Measurements from ENCODE around the gene TDP2.
"Not testable (repeated sequence)": the region's sequence is repeated elsewhere in the genome, so short reads cannot be mapped to it uniquely, and the experiment has no call there.

The TDP2 gene

GRCh38 chr6:24678792-24679352, 12.2 kb upstream of the TDP2 start:
- DNase-seq = not testable (repeated sequence)

GRCh38 chr6:24673625-24674024, 6.9 kb upstream of the TDP2 start:
- no peak for DNase-seq

GRCh38 chr6:24672620-24673182, 6.0 kb upstream of the TDP2 start:
- no peak for DNase-seq

GRCh38 chr6:24671077-24671476, 4.4 kb upstream of the TDP2 start:
- DNase-seq = not testable (repeated sequence)

- DNase-seq = not testable (repeated sequence)
Observed at GRCh38 chr6:24670492-24670891, 3.8 kb upstream of the TDP2 start.

GRCh38 chr6:24668997-24669361, 2.3 kb upstream of the TDP2 start:
- DNase-seq = no peak

- not testable (repeated sequence) for DNase-seq
Observed at GRCh38 chr6:24668066-24668996, 1.6 kb upstream of the TDP2 start.

- peak in 1 of 2 donors; percentile 18 for DNase-seq
Observed at GRCh38 chr6:24667378-24667803, 692 bp upstream of the TDP2 start.

GRCh38 chr6:24666097-24666640, 530 bp downstream of the TDP2 start:
- DNase-seq = peak in 1 of 2 donors; percentile 35

- no peak for DNase-seq
Observed at GRCh38 chr6:24664046-24664987, 2.4 kb downstream of the TDP2 start.

GRCh38 chr6:24663189-24663588, 3.5 kb downstream of the TDP2 start:
- DNase-seq = no peak

- DNase-seq = no peak
Observed at GRCh38 chr6:24662236-24662635, 4.5 kb downstream of the TDP2 start.

GRCh38 chr6:24661759-24662158, 4.9 kb downstream of the TDP2 start:
- not testable (repeated sequence) for DNase-seq

GRCh38 chr6:24660105-24660504, 6.6 kb downstream of the TDP2 start:
- DNase-seq = no peak

- no peak for DNase-seq
Observed at GRCh38 chr6:24659561-24659960, 7.1 kb downstream of the TDP2 start.

- DNase-seq = peak in 1 of 2 donors; percentile 14
Observed at GRCh38 chr6:24658573-24659560, 7.8 kb downstream of the TDP2 start.

GRCh38 chr6:24655215-24655614, 11.5 kb downstream of the TDP2 start:
- no peak for DNase-seq

GRCh38 chr6:24650365-24650764, 16.3 kb downstream of the TDP2 start:
- no peak for DNase-seq

- no peak for DNase-seq
Observed at GRCh38 chr6:24649691-24650090, 17.0 kb downstream of the TDP2 start.

GRCh38 chr6:24648276-24648675, 18.4 kb downstream of the TDP2 start:
- no peak for DNase-seq

GRCh38 chr6:24646771-24647170, 19.9 kb downstream of the TDP2 start:
- DNase-seq = no peak
